Trophoblast cell (in vitro differentiated cells and primary cell): ENCODE data around the gene AMOTL1.

ENCODE experiments used
- DNase-seq, 2 donors: peaks; one replicate each; pipeline ENCODE4 v3.0.0-alpha.2; 2016
- H2AFZ ChIP-seq: 2 replicates; pipeline ENCODE4 v1.6.1; 2013; ENCODE audit warnings: low read length, moderate library complexity, mild to moderate bottlenecking; ENCODE audit not compliant: insufficient read depth, poor library complexity
- H2AK5ac ChIP-seq: 2 replicates; pipeline ENCODE4 v1.6.1; 2013; ENCODE audit warnings: mild to moderate bottlenecking, low read length
- H2BK120ac ChIP-seq: 2 replicates; pipeline ENCODE4 v1.6.1; 2013; ENCODE audit warnings: low read length, mild to moderate bottlenecking, moderate library complexity; ENCODE audit not compliant: insufficient read depth, poor library complexity
- H2BK12ac ChIP-seq: 2 replicates; pipeline ENCODE4 v1.6.1; 2013; ENCODE audit warnings: mild to moderate bottlenecking, low read length, moderate library complexity
- H2BK5ac ChIP-seq: 2 replicates; pipeline ENCODE4 v1.6.1; 2013; ENCODE audit warnings: low read length, low read depth, moderate library complexity, mild to moderate bottlenecking; ENCODE audit not compliant: poor library complexity
- H3K14ac ChIP-seq: 2 replicates; pipeline ENCODE4 v1.6.1; 2013; ENCODE audit warnings: mild to moderate bottlenecking, low read length
- H3K18ac ChIP-seq: 2 replicates; pipeline ENCODE4 v1.6.1; 2013; ENCODE audit warnings: mild to moderate bottlenecking, low read length
- H3K23ac ChIP-seq: 2 replicates; pipeline ENCODE4 v1.6.1; 2013; ENCODE audit warnings: low read length
- H3K27ac ChIP-seq: 2 replicates; pipeline ENCODE4 v1.5.1; 2013; ENCODE audit warnings: low read depth, mild to moderate bottlenecking, inconsistent platforms, low read length, moderate library complexity
- H3K27me3 ChIP-seq: 2 replicates; pipeline ENCODE4 v1.6.1; 2013; ENCODE audit warnings: inconsistent platforms, mild to moderate bottlenecking, low read length, moderate library complexity; ENCODE audit not compliant: insufficient read depth
- H3K36me3 ChIP-seq, 2 experiments: 1 replicate in 1 of 2; 2 replicates in 1 of 2; pipeline ENCODE4 v1.6.1; 2013; ENCODE audit warnings: low read length in 2 of 2, mild to moderate bottlenecking in 2 of 2, moderate library complexity in 1 of 2; ENCODE audit not compliant: insufficient read depth in 2 of 2, control insufficient read depth in 1 of 2
- H3K4ac ChIP-seq: 2 replicates; pipeline ENCODE4 v1.6.1; 2013; ENCODE audit warnings: low read depth, mild to moderate bottlenecking, low read length, moderate library complexity
- H3K4me1 ChIP-seq, 2 experiments: 1 replicate in 1 of 2; 2 replicates in 1 of 2; pipeline ENCODE4 v1.6.1; 2013; ENCODE audit warnings: low read length in 2 of 2, mild to moderate bottlenecking in 2 of 2, moderate library complexity in 1 of 2; ENCODE audit not compliant: insufficient read depth in 2 of 2, control insufficient read depth in 1 of 2
- H3K4me2 ChIP-seq: 2 replicates; pipeline ENCODE4 v1.6.1; 2013; ENCODE audit warnings: inconsistent platforms, mild to moderate bottlenecking, low read length, moderate library complexity
- H3K4me3 ChIP-seq: 2 replicates; pipeline ENCODE4 v1.5.1; 2013; ENCODE audit warnings: mild to moderate bottlenecking, low read depth, low read length, inconsistent platforms
- H3K79me1 ChIP-seq: one replicate; pipeline ENCODE4 v1.6.1; 2013; ENCODE audit warnings: low read length
- H3K79me2 ChIP-seq: 2 replicates; pipeline ENCODE4 v1.6.1; 2013; ENCODE audit warnings: low read length, mild to moderate bottlenecking; ENCODE audit not compliant: control insufficient read depth, insufficient read depth, poor library complexity
- H3K9ac ChIP-seq: 2 replicates; pipeline ENCODE4 v1.6.1; 2013; ENCODE audit warnings: mild to moderate bottlenecking, low read length
- H3K9me3 ChIP-seq: 2 replicates; pipeline ENCODE4 v1.6.1; 2013; ENCODE audit warnings: low read depth, mild to moderate bottlenecking, control low read depth, inconsistent platforms, low read length; ENCODE audit not compliant: insufficient read depth
- H4K12ac ChIP-seq: 2 replicates; pipeline ENCODE4 v1.6.1; 2013; ENCODE audit warnings: low read depth, mild to moderate bottlenecking, low read length, moderate library complexity
- H4K8ac ChIP-seq: 2 replicates; pipeline ENCODE4 v1.6.1; 2013; ENCODE audit warnings: low read depth, mild to moderate bottlenecking, low read length, moderate library complexity
- H4K91ac ChIP-seq: one replicate; pipeline ENCODE4 v1.6.1; 2013; ENCODE audit warnings: low read depth, mild to moderate bottlenecking, low read length, moderate library complexity
- WGBS: extraction: QIAGEN DNeasy Blood & Tissue Kit; methylation state at CpG from one replicate; pipeline ENCODE4 v1.1.7; 2013; ENCODE audit warnings: missing lambda C conversion rate; ENCODE audit not compliant: insufficient read length, insufficient coverage; ENCODE audit errors: extremely low coverage; 5-methylcytosine and 5-hydroxymethylcytosine counted together

Gene AMOTL1

DNA sequence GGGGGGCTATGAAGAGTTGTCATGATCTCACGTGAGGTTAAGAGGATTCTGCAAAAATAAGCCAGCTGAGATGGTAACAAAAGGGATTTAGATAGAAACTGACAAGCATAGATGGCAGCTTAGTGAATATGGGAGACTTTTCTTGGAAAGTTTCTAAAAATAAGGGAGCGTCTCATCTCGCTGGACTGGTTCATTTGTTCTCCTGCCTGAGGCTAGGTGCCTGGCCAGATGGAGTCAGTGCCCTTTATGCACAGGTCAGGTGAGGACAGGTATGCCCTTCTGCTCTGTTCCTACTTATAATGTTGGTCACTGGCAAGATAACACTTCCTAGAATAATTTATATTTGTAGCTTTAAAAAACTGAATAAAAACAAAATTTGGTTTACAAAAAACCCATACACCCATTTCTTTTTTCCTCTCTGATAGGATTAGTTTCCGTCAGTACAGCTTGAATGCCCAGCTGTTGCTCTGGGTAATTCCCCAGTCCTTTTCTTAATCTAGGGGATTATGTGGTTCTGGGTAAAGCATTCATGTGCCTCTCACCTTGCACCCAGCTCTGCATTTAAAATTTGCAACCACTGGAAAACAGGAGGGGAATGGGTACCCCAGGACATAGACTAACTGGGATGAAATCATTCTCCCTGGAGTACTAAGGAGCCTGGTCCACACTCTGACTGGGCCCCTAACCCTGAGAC is 90.0 kb downstream of the AMOTL1 start:
- H3K18ac ChIP-seq = no peak overlapping the region

DNA sequence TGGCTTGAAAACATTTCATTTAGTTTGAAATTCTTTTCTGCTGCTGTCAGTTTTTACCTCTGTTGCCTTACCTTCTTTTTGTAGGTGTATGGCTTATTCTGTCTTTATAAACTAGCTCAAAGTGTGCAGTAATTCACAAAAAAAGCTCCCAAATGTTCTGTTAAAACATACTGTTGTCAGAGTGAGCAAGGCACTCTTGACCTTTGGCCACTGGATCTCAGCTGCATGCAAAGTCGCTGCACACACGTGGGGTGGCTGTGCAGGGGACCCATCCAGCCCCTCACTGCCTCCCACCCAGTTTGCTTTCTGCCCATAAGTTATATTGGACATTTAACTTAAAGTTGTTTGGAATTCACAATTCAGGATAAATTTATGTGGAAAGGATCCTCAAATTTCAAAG is 92.2 kb downstream of the AMOTL1 start:
- H3K27me3 ChIP-seq = no peaks in the 10 kb centered on the region
- no peak overlapping the region for H4K8ac ChIP-seq
- no peak overlapping the region for H3K23ac ChIP-seq
- no peak overlapping the region for H2AK5ac ChIP-seq
- H3K9ac ChIP-seq = no peak overlapping the region
- H3K14ac ChIP-seq = no peak overlapping the region
- H3K4me1 ChIP-seq = peaks cover 2% of the 10 kb centered on the region in 2 experiments
- H3K18ac ChIP-seq = no peak overlapping the region
- no peak overlapping the region for H3K4me2 ChIP-seq
- no peak overlapping the region for H3K27ac ChIP-seq
- no peak overlapping the region for H3K4ac ChIP-seq
- H3K4me3 ChIP-seq = no peak overlapping the region
- H3K36me3 ChIP-seq = peaks cover 39 to 56% of the 10 kb centered on the region in 2 experiments
- no peaks in the 10 kb centered on the region for H3K79me1 ChIP-seq
- H2AFZ ChIP-seq = no peak overlapping the region
- no peak overlapping the region for H2BK120ac ChIP-seq
- H2BK5ac ChIP-seq = no peak overlapping the region
- H3K9me3 ChIP-seq = no peaks in the 10 kb centered on the region
- no CpG with 5 or more reads among the region's 2 CpGs for WGBS
- no peak overlapping the region for H4K12ac ChIP-seq
- no peaks in the 10 kb centered on the region for H3K79me2 ChIP-seq
- no peak for DNase-seq
- H4K91ac ChIP-seq = no peak overlapping the region
- no peak overlapping the region for H2BK12ac ChIP-seq

More for the DNA sequence above, 90.0 kb downstream of the AMOTL1 start:
- no peaks in the 10 kb centered on the region for H3K9me3 ChIP-seq
- no peaks in the 10 kb centered on the region for H3K79me1 ChIP-seq
- no peak overlapping the region for H2BK12ac ChIP-seq
- no peak overlapping the region for H3K4me3 ChIP-seq
- DNase-seq = no peak
- WGBS = no CpG with 5 or more reads among the region's 4 CpGs
- H2AFZ ChIP-seq = no peak overlapping the region
- no peak overlapping the region for H3K23ac ChIP-seq
- no peak overlapping the region for H4K12ac ChIP-seq
- no peak overlapping the region for H2AK5ac ChIP-seq
- H3K4me1 ChIP-seq = peaks cover 2% of the 10 kb centered on the region in 2 experiments
- H4K8ac ChIP-seq = no peak overlapping the region
- H2BK120ac ChIP-seq = no peak overlapping the region
- H2BK5ac ChIP-seq = no peak overlapping the region
- no peak overlapping the region for H3K9ac ChIP-seq
- H3K4me2 ChIP-seq = no peak overlapping the region
- peaks cover 45 to 64% of the 10 kb centered on the region in 2 experiments for H3K36me3 ChIP-seq
- no peak overlapping the region for H3K14ac ChIP-seq
- no peak overlapping the region for H3K4ac ChIP-seq
- H3K27ac ChIP-seq = no peak overlapping the region
- H3K27me3 ChIP-seq = no peaks in the 10 kb centered on the region
- H4K91ac ChIP-seq = no peak overlapping the region
- H3K79me2 ChIP-seq = no peaks in the 10 kb centered on the region

DNA sequence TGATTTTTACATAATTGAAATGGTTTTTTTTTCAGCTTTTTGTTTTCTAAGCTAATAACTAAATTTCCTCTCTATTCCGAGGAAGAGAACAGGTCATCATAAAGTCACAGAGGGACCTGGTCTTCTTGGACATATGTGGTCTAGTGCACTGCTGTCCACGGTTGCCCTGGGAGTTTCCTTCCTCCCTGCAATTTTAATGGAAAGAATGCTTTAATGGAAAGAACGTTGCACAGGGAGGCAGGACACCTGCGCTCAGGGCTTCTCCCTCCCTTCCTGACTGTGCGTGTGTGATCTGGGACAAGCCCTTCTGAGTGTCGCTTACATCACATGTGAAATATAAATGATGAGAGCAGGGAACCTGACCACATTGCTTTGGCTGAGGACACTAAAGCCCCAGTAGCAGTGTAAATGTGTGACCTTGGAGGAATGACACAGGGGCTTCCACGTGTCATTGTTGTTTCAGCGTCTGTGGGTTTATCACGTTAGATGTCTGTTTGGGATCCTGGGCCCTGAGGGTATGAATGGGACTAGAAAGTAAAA is 93.2 kb downstream of the AMOTL1 start:
- Histone ChIP-seq H2BK12ac (no peak overlapping the region), H4K12ac (no peak overlapping the region), H3K18ac (no peak overlapping the region), H4K8ac (no peak overlapping the region), H2BK120ac (no peak overlapping the region), H3K79me1 (no peaks in the 10 kb centered on the region), H3K27ac (no peak overlapping the region), H3K9ac (no peak overlapping the region), H2BK5ac (no peak overlapping the region), H2AK5ac (no peak overlapping the region), H3K23ac (no peak overlapping the region), H3K9me3 (no peaks in the 10 kb centered on the region), H3K4me3 (no peak overlapping the region), H3K27me3 (no peaks in the 10 kb centered on the region), H3K36me3 (peaks cover 40 to 58% of the 10 kb centered on the region in 2 experiments), H3K14ac (no peak overlapping the region), H2AFZ (no peak overlapping the region), H4K91ac (no peak overlapping the region), H3K4me1 (peaks cover 2% of the 10 kb centered on the region in 2 experiments), H3K4me2 (no peak overlapping the region), H3K79me2 (no peaks in the 10 kb centered on the region), H3K4ac (no peak overlapping the region)
- no peak for DNase-seq
- WGBS = no CpG with 5 or more reads among the region's 9 CpGs

DNA sequence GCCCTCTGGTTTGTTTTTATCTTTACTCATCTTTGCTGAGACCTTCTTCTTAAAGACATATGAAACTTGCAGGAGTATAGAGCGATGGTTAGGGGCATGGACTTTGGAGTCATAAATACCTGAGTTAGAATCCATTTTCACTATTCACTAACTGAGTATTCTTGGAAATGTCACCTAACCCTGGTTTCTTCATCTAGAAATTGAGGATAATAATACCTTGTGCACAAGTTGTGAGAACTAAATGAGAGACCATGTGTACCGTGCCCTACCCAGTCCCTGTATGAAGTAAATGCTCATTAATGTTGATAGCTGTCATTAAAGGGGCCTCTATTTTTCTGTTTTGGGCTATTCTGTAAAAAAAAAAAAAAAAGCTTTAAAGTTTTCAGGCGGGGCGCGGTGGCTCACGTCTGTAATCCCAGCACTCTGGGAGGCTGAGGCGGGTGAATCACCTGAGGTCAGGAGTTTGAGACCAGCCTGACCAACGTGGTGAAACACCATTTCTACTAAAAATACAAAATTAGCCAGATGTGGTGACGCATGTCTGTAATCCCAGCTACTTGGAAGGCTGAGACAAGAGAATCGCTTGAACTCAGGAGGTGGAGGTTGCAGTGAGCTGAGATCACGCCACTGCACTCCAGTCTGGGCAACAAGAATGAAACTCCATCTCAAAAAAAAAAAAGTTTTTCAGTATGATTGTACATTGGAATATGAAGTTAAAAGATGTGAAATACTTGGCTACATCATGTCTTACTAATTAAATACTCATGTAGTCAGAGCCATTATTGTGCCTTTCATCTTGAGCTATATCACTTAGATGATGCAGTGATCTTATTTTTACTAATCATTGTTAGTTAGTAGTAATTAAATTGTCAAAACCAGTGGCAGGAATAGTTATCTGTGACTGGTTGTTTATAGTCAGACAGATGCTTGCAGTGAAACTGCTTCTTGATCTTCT is 95.0 kb downstream of the AMOTL1 start:
- Histone ChIP-seq H4K91ac (no peak overlapping the region), H2AFZ (no peak overlapping the region), H2BK120ac (no peak overlapping the region), H2BK5ac (no peak overlapping the region), H3K36me3 (peaks cover 49 to 64% of the 10 kb centered on the region in 2 experiments), H4K8ac (no peak overlapping the region), H3K4me1 (no peaks in the 10 kb centered on the region), H3K14ac (no peak overlapping the region), H3K9me3 (no peaks in the 10 kb centered on the region), H3K4ac (no peak overlapping the region), H3K4me2 (no peak overlapping the region), H2BK12ac (no peak overlapping the region), H4K12ac (no peak overlapping the region), H3K27me3 (no peaks in the 10 kb centered on the region), H3K23ac (no peak overlapping the region), H3K27ac (no peak overlapping the region), H3K9ac (no peak overlapping the region), H3K18ac (no peak overlapping the region), H2AK5ac (no peak overlapping the region), H3K4me3 (no peak overlapping the region), H3K79me2 (no peaks in the 10 kb centered on the region), H3K79me1 (no peaks in the 10 kb centered on the region)
- WGBS = no CpG with 5 or more reads among the region's 11 CpGs
- DNase-seq = no peak
